Measurements from ENCODE around the gene TNFRSF21. TPM values are rescaled to one million over a fixed set of nuclear protein-coding genes. Genes with fewer than 3 reads are reported as not detected.

Gene TNFRSF21
- total RNA-seq, 1 donor from 2014 or later, result 46.3 TPM

DNA sequence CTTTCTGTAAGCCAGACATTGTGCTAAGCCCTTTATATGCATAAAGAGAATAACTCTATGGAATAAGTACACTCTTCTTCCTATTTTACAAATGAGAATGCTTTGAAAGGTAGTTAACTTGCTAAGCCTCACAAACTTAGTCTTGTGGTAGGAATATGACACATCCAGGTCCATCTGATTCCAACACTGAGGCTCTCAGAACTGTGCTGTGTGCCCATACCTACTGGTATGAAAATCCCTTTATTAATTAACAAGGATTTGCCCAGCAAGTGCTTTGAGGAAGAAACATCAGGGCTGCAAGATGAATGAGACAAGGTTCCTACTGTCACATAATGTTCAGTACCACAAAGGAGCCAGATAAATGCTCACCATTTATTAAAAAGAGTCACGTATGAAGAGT, 122.6 kb downstream of the TNFRSF21 start:
- Mint-ChIP-seq H3K27ac (no peak overlapping the region), H3K4me1 (ENCODE audit: low read depth) (peaks cover 23% of the 10 kb centered on the region), H3K36me3 (ENCODE audit: insufficient read depth) (no peaks in the 10 kb centered on the region), H3K9me3 (ENCODE audit: low read depth) (peaks cover 5% of the 10 kb centered on the region), H3K27me3 (no peaks in the 10 kb centered on the region), H3K4me3 (ENCODE audit: low read depth) (no peak overlapping the region)
- TF ChIP-seq, protein P1, sequence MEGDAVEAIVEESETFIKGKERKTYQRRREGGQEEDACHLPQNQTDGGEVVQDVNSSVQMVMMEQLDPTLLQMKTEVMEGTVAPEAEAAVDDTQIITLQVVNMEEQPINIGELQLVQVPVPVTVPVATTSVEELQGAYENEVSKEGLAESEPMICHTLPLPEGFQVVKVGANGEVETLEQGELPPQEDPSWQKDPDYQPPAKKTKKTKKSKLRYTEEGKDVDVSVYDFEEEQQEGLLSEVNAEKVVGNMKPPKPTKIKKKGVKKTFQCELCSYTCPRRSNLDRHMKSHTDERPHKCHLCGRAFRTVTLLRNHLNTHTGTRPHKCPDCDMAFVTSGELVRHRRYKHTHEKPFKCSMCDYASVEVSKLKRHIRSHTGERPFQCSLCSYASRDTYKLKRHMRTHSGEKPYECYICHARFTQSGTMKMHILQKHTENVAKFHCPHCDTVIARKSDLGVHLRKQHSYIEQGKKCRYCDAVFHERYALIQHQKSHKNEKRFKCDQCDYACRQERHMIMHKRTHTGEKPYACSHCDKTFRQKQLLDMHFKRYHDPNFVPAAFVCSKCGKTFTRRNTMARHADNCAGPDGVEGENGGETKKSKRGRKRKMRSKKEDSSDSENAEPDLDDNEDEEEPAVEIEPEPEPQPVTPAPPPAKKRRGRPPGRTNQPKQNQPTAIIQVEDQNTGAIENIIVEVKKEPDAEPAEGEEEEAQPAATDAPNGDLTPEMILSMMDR (IDR thresholded peaks at IDR 0.05; ENCODE audit: unreplicated experiment), result no peak
- no peak for DNase-seq (ENCODE audit: low spot score, unreplicated experiment)

DNA sequence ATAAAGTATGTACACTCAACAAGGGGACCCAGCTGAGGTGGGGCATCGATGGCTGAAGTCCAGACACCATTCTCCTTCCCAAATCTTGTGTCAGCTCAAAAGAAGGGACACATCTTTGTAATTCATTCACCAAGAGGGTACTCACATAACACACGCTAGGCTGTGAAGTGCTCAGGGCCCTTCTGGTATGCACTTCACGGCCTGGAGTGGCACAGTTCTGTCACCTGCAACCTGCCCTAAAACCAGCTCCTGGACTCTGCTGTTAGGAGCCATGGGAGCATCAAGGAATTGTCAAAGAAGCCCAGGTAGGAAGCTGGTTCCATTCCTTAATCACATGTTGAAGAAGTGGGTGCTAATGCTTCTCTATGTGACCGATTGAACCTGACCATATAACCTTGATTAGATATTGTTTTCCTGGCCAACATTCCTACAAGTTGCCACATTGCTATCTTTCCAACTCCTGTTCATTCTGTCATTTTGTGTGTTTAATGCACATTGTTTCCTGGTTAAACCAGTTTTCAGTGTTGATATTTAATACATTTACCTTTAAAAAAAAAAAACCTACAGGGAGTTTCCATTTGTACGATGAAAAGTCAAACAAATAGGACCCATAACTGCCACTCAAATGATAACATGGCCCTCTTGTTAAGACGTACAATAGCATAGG, 127.3 kb downstream of the TNFRSF21 start:
- no peak for DNase-seq (ENCODE audit: low spot score, unreplicated experiment)
- no peak overlapping the region for H3K27ac Mint-ChIP-seq

GRCh38 chr6:47181681-47182080, 128.0 kb downstream of the TNFRSF21 start:
- Mint-ChIP-seq H3K4me3 (ENCODE audit: low read depth) (no peak overlapping the region), H3K27ac (no peak overlapping the region)

More for the DNA sequence above, 127.3 kb downstream of the TNFRSF21 start:
- no peaks in the 10 kb centered on the region for H3K27me3 Mint-ChIP-seq
- H3K9me3 Mint-ChIP-seq (ENCODE audit: low read depth), result peaks cover 3% of the 10 kb centered on the region
- H3K4me1 Mint-ChIP-seq (ENCODE audit: low read depth), result peaks cover 13% of the 10 kb centered on the region
- H3K4me3 Mint-ChIP-seq (ENCODE audit: low read depth), result no peak overlapping the region
- H3K36me3 Mint-ChIP-seq (ENCODE audit: insufficient read depth), result no peaks in the 10 kb centered on the region
- TF ChIP-seq, protein P1 (IDR thresholded peaks at IDR 0.05; ENCODE audit: unreplicated experiment), result no peak

More at GRCh38 chr6:47181681-47182080, 128.0 kb downstream of the TNFRSF21 start:
- no peak for DNase-seq (ENCODE audit: low spot score, unreplicated experiment)
- Mint-ChIP-seq H3K27me3 (no peaks in the 10 kb centered on the region), H3K36me3 (ENCODE audit: insufficient read depth) (no peaks in the 10 kb centered on the region), H3K4me1 (ENCODE audit: low read depth) (peaks cover 12% of the 10 kb centered on the region), H3K9me3 (ENCODE audit: low read depth) (peaks cover 3% of the 10 kb centered on the region)
- TF ChIP-seq, protein P1 (IDR thresholded peaks at IDR 0.05; ENCODE audit: unreplicated experiment), result no peak

Other genes with a start within 250 kb of the TNFRSF21 start
- 47.7 and 50.6 TPM in 2 replicates for gene CD2AP, start 167.9 kb upstream of the TNFRSF21 start, total RNA-seq